Cerebellar nuclear complex (tissue), 1 donor: ENCODE data around the gene HECTD4.
"Not testable (repeated sequence)": the region's sequence is repeated elsewhere in the genome, so short reads cannot be mapped to it uniquely, and the experiment has no call there.

ENCODE experiments used
- DNase-seq, 2 experiments: peaks; one replicate each; lab custom pipeline; 2025; lab: John Stamatoyannopoulos, UW

HECTD4 gene, protein sequence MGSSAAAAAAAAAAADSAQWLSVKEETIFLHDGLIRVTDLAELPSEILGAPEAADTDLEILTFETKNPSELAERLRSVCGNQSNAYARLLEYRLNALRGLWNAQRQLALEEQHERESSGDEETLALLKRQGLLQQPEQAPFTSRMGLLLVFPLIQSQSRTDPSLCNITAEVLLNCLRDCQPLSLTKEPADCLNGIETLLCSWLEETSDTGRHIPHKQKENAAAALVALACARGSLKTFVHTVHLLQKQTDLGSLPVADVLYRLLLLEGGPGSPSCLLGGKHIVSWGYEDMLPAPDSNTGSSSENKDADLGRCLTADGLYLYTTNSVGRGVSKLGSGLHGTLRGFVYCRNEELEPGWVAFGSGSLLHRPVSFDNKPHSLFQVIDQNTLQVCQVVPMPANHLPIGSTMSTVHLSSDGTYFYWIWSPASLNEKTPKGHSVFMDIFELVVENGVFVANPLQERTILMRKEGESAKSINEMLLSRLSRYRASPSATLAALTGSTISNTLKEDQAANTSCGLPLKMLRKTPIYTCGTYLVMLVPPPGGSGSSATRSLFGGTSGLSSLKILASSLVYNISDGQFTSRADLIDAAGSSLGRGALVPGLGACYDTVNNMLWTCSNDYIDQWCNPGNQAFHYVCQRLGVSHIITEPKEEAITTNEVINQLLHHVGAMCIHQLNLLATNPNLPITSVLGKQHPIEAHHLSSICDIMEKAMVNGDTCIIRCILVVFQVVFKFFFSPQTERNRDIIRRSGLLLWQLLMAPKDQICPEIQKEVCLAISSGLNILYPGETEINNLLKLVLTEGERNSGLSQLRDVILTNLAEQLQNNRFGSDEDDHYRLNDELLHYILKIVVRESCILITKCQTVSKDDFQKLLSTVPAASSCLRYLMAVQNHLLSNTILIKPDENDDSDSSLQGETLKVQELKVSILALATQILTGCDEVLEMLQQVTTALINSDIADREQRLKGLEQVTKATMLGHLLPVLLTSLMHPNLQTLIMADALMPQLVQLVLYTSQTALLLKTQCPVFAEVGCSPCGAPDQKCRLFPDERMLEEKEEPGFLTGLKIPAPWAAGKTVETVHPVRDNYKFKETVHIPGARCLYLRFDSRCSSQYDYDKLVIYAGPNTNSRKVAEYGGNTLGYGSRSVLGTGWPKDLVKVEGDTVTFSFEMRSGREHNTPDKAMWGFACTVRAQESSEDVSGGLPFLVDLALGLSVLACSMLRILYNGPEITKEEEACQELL (N-terminal part only)

DNA sequence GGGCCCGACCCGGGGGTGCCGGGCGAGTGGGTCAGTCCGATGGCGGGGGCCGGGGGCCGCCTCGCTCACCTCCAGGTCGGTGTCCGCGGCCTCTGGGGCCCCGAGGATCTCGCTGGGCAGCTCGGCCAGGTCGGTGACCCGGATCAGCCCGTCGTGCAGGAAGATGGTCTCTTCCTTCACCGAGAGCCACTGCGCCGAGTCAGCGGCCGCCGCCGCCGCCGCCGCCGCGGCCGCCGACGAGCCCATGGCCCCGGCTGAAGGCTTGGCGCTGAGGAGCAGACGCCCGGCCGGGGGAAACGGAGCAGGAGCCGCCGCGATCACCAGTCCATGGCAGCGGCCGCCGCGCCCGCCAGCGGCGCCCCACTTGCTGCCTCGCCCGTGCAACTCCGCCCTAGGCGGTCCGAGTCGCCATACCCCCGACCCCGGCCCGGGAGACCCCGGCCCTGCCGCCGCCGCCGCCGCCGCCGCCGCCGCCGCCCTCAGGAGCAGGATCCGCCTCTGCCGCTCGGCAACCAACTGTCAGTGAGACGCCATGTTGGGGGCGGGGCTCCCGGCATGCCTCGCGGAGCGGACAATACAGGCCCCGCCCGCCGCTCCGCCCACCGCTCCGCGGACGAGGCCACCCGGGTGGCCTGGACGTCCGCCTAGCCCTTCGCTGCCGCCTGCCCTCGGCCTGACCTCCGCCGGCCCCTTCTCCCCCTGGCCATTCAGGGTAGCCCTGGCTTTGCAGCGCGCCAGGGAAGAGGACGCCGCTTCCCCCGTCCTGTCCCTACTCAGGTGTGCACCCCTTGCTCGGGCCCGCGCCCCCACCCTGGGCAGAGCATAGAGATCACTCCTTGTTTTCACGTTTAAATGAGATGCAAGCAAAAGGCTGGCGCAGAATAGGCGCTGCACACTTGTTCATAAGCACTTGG lies at the start of gene HECTD4:
TSS of gene HECTD4 (minus strand) at position 549 of the 914 bp plus-strand sequence. CDS start at position 246, 303 bp downstream.
- DNase-seq = peak in 1 of 2 experiments; percentile 78

DNA sequence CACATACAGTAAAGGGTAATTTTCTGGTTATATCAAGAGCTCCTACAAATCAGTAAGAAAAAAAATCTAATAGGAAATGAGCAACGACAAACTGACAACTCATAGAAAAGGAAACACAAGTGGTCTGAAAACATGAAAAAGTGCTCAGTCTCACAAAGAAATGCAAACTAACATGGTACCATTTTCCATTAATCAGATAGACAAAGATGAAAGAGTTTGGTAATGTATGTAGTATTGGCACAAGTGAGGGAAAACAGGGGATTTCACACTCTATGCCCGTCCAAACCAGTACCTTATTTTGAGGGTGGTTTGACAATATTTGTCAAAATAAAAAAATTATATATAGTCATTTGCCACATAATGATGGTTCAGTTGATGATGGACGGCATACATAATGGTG lies 49.7 kb upstream of the HECTD4 start:
- no peak for DNase-seq

DNA sequence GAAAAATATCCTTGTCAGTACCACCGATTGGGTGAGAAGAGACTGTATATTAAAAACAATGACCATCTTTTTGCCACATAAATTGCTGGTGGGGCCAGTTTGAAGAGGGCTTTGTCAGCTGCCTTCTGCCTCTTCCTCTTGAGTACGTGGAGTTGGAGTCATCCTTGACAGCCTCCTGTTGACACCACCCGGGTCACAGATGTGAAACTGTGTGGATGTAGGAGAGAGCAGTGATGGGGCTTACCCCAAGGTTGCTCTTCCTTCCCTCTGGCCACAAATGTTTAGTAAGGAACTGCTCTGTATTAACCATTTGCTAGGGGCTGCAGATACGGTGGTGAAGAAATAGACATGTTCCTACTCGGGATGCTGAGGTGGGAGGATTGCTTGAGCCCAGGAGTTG lies 48.7 kb upstream of the HECTD4 start:
- DNase-seq = no peak

DNA sequence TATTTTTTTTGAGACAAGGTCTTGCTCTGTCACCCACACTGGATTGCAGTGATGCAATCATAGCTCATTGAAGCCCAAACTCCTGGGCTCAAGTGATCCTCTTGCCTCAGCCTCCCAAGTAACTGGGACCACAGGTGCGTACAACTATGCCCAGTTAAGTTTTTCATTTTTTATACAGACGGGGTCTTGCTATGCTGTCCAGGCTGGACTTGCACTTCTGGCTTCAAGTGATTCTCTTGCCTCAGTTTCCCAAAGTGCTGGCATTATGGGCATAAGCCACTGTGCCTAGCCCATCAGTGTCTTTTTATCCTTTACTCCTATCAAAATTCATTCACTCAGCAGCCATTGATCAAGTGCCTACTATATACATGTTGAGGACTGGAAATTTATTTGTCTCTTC lies 45.5 kb upstream of the HECTD4 start:
- no peak for DNase-seq

DNA sequence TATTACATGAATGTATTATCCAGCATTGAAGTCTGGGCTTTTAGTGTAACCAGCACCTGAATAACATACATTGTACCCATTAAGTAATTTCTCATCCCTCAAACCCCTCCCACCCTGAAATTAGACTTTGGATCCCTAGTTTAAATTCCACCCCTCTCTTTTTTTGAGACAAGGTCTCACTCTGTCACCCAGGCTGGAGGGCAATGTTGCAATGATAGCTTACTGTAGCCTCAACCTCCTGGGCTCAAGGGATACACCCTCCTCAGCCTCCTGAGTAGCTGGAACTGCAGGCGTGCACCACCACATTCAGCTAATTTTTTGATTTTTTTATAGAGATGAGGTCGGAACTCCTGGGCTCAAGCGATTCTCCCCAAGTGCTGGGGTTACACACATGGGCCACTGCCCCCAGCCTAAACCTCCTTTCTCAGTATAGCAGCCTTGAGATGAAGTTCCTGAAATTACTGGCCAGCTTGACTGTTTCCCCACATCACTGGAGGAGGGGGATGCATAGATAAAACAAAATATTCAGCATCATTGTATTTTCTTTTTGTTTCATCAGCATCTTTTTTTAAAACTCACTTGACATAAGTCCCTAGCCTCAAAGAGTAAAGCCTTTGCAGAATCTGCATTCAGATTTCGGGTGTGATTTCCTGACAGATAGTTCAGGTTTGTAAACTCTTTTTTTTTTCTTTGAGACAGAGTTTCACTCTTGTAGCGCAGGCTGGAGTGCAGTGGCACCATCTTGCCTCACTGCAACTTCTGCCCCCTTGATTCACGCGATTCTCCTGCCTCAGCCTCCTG lies 43.6 kb upstream of the HECTD4 start:
- DNase-seq = no peak

DNA sequence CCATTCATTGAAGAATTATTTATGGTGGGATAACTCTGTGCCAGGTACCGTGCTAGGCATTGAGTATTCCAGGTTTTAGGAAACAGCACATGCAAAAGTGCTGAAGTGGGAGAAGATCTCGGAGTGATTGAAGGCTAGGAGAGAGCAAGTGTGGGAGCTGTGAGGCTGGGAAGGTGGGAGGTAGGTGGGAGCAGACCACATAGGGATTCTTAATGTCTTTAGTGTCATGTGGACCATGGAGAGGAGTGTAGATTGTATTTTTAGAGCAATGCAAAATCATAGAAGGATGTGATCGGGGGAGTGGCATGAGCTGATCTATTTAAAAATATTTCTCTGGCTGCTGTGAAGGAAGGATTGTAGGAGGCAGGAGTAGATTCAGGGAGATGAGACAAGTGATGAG lies 41.9 kb upstream of the HECTD4 start:
- no peak for DNase-seq

DNA sequence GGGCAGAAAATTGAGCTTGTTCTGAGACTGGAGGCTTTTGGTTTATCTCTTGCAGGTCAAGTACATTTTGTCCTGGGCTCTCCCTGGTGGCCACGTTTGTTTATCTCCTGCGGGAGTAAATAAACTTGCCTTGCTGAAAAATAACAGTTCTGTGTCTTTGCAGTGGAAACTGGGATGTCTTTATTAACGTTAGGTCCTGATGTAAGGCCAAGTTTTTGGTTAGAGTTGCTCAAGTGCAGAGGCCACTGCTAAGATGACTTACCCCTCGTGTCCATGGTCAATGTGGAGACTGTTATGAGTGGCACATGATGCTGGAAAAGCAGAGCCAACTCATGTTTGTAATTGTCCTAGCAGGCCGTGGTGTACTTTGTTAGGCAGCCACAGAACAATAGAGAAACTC lies 40.3 kb upstream of the HECTD4 start:
- DNase-seq = no peak

DNA sequence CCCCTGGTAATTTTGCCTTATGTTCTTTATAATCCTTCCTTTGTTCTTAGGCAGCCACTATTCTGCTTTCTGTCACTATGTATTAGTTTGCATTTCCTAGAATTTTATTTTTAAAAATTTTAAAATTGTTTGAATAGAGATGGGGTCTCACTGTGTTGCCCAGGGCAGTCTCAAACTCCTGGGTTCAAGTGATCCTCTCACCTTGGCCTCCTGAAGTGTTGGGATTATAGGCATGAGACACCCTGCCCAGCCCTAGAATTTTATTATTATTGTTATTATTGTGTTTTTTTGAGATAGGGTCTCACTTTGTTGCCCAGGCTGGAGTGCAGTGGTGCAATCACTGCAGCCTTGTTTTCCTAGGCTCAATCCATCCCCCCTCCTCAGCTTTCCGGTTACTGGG lies 39.1 kb upstream of the HECTD4 start:
- no peak for DNase-seq

DNA sequence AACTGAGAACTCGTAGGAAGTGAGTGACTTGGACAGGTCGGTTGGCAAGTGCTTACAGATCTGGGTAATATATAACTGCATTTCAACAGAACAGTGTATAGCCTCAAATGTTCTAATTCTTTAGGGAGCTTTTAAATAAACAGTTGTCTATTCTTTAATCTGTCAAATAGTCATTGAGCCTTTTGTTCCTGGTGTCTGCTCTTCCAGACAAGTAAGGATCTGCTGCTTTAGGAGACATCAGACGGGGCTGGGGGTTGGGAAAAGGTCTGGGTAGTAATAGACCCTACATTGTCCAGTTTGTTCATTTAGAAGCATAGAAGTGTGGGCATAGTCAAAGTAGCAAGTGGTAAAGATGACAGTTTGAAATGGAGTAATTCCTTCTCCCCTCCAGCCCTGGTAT lies 38.5 kb upstream of the HECTD4 start:
- no peak for DNase-seq

DNA sequence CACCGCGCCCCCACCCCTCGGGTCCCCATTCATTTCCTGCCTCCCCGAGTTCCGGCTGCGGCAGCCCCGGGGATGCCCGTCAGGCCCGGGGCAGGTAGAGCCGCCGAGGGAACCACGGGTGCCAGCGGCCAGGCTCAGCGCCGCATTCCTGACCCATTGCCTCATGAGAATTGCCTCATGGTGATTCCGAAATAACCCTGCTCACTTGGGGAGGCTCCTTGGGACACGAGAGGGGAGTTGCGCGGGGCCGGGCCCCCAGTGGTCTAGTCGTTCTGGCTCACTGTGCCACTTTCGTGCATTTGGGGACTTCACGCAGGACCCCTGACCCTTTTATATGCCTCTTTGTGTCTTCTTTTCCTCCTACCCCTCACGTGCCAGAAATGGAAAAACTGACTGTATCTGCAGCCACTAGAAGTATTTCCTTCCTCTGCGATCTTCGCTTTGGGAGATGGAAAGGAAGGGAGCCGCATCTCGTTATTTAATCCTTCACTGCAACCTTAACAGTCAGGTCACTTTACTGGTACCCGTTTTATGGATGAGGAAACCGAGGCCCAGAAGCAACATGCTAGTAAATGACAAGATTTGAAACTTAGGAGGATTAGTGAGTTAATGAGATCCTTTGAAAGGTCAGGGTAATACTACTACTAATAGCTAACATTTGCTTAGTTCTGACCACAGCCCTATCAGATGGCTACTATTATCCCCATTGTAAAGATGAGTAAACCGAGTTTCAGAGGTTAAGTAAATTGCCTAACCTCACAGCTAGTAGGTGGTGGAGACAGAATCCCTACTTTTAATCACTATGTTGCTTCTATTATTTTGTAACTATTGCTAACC lies 37.3 kb upstream of the HECTD4 start:
- DNase-seq = no peak

DNA sequence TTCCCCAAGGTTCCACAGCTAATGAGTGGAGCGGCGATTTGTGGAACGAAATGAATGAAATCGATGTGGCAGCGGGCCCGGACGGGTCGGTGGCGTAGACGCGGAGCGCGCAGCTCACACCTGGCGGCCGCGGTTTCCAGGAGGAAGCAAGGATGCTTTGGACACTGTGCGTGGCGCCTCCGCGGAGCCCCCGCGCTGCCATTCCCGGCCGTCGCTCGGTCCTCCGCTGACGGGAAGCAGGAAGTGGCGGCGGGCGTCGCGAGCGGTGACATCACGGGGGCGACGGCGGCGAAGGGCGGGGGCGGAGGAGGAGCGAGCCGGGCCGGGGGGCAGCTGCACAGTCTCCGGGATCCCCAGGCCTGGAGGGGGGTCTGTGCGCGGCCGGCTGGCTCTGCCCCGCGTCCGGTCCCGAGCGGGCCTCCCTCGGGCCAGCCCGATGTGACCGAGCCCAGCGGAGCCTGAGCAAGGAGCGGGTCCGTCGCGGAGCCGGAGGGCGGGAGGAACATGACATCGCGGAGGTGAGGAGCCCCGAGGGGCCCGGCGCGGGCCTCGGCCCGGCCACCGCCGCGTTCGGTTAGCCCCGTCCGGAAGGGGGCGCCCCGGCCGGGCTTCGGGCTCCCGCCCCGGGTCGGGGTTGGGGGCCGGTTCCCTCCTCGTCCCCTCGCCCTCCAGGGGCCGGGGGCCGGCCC lies 36.5 kb upstream of the HECTD4 start, which contains the start of gene PTPN11:
TSS of gene PTPN11 (plus strand) at position 340 of the 689 bp plus-strand sequence. CDS start at position 505, 165 bp downstream.
- peak in 1 of 2 experiments; percentile 10 for DNase-seq

DNA sequence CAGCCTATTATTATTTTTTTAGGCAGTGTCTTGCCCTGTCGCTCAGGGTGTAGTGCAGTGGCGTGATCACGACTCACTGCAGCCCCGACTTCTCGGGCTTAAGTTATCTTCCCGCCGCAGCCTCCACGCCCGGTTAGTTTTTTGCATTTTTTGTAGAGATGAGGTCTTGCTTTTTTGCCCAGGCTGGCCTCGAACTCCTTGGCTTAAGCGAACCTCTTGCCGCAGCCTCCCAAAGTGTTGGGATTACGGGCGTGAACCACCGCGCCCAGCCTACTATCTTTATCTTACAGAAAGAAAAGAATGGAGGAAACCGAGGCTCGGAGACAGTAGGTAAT lies 36.0 kb upstream of the HECTD4 start:
- no peak for DNase-seq

DNA sequence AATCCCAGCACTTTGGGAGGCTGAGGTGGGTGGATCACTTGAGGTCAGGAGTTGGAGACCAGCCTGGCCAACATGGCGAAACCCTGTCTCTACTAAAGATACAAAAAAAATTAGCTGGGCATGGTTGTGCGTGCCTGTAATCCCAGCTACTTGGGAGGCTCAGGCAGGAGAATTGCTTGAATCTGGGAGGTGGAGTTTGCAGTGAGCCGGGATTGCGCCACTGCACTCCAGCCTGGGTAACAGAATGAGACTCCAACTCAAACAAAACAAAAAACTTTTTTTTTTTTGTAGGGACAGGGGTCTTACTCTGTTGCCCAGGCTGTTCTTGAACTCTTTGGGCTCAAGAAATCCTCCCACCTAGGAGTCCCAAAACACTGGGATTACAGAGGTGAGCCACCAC lies 33.2 kb upstream of the HECTD4 start:
- not testable (repeated sequence) for DNase-seq

DNA sequence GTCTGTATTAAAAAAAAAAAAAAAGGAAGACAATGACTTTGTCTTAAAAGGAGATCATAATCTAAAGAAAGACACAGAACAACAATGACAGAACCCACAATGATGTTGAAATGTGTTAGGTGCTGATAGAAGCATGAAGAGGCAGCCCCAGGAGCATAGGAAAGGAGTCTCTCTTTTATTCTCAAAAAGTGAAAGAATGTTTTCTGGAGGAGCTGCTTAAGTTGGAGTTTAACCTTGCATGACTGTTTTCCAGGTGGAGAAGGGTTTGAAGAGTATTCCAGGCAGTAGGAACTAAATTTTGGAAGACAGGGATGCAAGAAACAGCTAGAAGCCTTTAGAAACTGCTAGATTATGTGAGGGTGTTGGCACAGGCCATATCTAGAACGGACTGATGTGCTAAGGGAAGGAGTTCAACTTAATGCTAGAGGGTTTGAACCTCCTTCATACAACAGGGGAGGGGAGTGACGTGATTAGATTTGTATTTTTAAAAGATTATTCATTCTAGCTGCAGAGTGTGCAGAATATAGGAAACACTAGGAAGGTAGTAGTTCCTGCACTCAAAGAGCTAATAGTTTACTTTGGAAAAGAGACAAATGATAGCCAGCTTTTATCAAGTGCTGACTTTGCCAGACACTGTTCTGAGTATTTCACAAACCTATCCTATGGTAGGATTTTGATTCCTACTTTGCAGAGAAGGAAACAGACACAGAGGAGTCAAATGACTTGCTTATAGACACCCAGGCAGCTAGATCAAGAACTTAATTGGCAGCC lies 31.8 kb upstream of the HECTD4 start:
- DNase-seq = no peak

DNA sequence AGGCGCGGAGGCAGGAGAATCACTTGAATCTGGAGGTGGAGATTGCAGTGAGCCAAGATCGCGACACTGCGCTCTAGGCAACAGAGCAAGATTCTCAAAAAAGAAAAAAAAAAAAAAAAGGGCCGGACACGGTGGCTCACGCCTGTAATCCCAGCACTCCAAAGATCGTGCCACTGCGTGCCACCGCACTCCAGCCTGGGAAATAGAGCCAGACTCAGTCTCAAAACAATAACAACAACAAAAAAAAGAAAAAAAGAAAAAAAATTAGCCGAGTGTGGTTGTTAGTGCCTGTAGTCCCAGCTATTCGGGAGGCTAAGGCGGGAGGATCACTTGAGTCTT lies 27.6 kb upstream of the HECTD4 start:
- DNase-seq = no peak

DNA sequence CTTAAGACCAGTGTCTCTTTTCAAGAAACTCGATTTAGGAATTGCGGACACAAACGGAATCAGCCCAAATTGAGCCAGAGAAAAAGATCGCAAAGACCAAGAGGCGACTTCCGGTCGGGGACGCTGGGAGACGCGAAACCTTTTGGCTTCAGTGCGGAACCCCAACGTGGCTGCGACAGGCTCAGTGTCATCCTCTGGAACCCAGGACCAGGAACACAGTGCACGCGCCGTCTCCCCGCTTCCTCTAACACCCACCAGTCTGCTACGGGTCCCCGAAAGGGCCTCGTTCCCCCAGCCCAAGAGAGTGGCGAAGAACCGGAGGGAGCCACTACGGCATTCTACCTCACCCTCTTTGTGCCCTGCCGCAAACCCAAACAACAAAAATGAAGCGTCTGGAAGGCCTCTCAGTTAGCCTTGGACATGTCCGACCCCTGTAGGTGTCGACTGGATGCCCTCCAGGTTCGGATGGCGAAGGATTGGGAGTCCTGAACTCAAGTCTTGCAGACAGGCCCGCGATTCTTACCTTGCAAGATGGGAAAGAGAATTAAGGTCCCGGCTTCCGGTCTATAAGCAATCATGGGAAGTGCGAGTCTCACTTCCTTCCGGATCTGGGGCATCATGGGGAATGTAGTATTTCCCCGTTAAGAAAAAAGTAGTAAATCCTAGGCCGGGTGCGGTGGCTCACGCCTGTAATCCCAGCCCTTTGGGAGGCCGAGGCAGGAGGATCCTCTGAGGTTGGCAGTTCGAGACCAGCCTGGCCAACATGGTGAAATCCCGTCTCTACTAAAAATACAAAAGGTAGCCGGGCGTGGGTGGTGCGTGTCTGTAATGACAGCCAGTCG lies 27.1 kb upstream of the HECTD4 start, which contains the start of gene RPL6:
TSS of gene RPL6 (minus strand) at position 542 of the 842 bp plus-strand sequence. CDS start 949 bp downstream, outside the sequence.
- peak; percentile 61 to 82 for DNase-seq

DNA sequence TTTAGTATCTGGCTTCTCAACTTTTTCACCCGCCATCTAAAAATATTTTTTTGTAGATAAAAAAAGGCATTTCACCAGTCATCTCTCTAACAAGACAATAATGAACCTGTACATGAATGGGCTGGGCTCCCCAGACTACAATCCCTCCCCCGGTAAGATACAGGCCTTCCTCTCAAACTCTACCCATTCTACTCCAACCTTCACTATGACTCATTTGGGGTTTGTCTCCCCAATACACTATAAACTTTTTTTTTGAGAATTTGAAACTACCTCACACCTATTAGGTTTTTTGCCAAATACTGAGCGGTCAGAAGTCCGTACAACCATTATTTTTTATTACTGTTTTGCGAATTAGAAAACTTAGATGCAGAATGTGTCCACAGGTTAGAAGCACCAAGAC lies 26.4 kb upstream of the HECTD4 start:
- DNase-seq = no peak
